HG02588 (cell line): ENCODE data around the gene MOCOS.

Source experiments
- ATAC-seq: cut with Tn5 transposase; IDR thresholded peaks from one replicate; pipeline ENCODE4 v1.9.1; 2021; ENCODE audit warnings: mild to moderate bottlenecking, moderate library complexity; ENCODE audit not compliant: unreplicated experiment

The MOCOS gene

GRCh38 chr18:36299015-36299414, 111.7 kb downstream of the MOCOS start:
- ATAC-seq, result no peak

- ATAC-seq, result no peak
Observed at GRCh38 chr18:36300211-36300610, 112.9 kb downstream of the MOCOS start.

- no peak for ATAC-seq
Observed at GRCh38 chr18:36301884-36302283, 114.6 kb downstream of the MOCOS start.

- no peak for ATAC-seq
Observed at GRCh38 chr18:36302676-36303075, 115.4 kb downstream of the MOCOS start.

GRCh38 chr18:36303211-36303844, 116.0 kb downstream of the MOCOS start:
- ATAC-seq, result no peak

GRCh38 chr18:36304723-36305122, 117.4 kb downstream of the MOCOS start:
- ATAC-seq, result no peak

- no peak for ATAC-seq
Observed at GRCh38 chr18:36305375-36305774, 118.1 kb downstream of the MOCOS start.

- ATAC-seq, result no peak
Observed at GRCh38 chr18:36307513-36307912, 120.2 kb downstream of the MOCOS start.

- ATAC-seq, result no peak
Observed at GRCh38 chr18:36308711-36309435, 121.6 kb downstream of the MOCOS start.

GRCh38 chr18:36309436-36310391, 122.4 kb downstream of the MOCOS start:
- no peak for ATAC-seq

GRCh38 chr18:36311026-36311570, 123.8 kb downstream of the MOCOS start:
- ATAC-seq, result no peak

- no peak for ATAC-seq
Observed at GRCh38 chr18:36312806-36313395, 125.6 kb downstream of the MOCOS start.

- ATAC-seq, result no peak
Observed at GRCh38 chr18:36314098-36314497, 126.8 kb downstream of the MOCOS start.

- no peak for ATAC-seq
Observed at GRCh38 chr18:36314754-36315153, 127.5 kb downstream of the MOCOS start.

- no peak for ATAC-seq
Observed at GRCh38 chr18:36315736-36316135, 128.4 kb downstream of the MOCOS start.

- ATAC-seq, result no peak
Observed at GRCh38 chr18:36316246-36316645, 128.9 kb downstream of the MOCOS start.
